Measurements from ENCODE around the gene FTO. TPM values are rescaled to one million over a fixed set of nuclear protein-coding genes. Genes with fewer than 3 reads are reported as not detected.

Gene FTO
- total and polyA plus RNA-seq, 4 donors, result 12.2 to 145 (median 57.7) TPM

DNA sequence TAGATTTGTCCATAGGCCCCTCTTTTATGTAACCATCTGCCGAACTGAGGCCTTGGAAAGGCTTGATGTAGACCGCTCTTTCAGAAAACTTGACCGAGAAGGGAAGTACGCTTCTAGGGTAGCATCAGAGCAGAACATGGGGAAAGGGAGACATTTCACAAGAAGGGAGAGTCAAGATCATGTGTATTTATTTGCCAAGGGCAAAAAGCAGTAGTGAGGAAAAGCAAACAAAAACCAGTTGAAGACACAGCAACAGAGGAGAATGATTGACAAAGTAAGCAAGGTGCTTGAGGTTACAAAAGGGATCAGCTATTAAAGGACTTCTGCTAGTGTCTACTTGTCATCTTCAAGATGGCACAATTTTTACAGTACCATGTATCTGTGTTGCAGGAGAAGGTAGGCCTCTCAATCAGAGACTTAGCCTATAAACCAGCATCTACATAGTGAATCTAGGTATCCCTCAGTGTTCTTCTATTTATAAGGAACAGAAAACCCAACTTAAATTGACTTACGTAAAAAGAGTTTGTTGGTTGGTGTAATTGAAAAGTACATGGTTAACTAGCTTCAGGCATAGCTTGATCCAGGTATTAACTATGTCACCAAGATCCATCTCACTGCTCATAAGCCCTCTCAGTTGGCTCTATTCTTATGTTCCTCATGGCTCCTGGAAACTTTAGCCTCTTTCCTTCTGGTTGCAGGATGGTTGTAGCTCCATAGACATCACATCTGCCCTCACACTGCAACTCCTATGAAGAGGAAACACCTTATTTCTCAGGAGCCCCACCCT lies 294.3 kb downstream of the FTO start:
- no peaks in the 10 kb centered on the region for H3K9me3 ChIP-seq (ENCODE audit: control insufficient read depth in 4 of 4, insufficient read depth in 3 of 4, low read length in 3 of 4)
- no peak for ATAC-seq (ENCODE audit: insufficient read depth, low FRiP score)
- H3K36me3 ChIP-seq (ENCODE audit: control insufficient read depth in 4 of 4, insufficient read depth in 4 of 4, low read length in 4 of 4), result peaks cover 0 to 2% (median 0%) of the 10 kb centered on the region in 4 donors
- 75 to 94% methylated on average over 5 of the region's 5 CpGs for WGBS, 2 donors
- no peak overlapping the region for H3K27ac ChIP-seq (ENCODE audit: low read depth in 1 of 2, low read length in 1 of 2)
- peaks cover 0 to 2% (median 0%) of the 10 kb centered on the region in 5 donors for H3K4me1 ChIP-seq (ENCODE audit: control insufficient read depth in 5 of 5, insufficient read depth in 5 of 5, low read length in 5 of 5)
- no peak overlapping the region for H3K9ac ChIP-seq (ENCODE audit: insufficient read depth in 1 of 2, low read length in 2 of 2)
- no peak overlapping the region for H3K4me3 ChIP-seq
- TF ChIP-seq, protein P1, sequence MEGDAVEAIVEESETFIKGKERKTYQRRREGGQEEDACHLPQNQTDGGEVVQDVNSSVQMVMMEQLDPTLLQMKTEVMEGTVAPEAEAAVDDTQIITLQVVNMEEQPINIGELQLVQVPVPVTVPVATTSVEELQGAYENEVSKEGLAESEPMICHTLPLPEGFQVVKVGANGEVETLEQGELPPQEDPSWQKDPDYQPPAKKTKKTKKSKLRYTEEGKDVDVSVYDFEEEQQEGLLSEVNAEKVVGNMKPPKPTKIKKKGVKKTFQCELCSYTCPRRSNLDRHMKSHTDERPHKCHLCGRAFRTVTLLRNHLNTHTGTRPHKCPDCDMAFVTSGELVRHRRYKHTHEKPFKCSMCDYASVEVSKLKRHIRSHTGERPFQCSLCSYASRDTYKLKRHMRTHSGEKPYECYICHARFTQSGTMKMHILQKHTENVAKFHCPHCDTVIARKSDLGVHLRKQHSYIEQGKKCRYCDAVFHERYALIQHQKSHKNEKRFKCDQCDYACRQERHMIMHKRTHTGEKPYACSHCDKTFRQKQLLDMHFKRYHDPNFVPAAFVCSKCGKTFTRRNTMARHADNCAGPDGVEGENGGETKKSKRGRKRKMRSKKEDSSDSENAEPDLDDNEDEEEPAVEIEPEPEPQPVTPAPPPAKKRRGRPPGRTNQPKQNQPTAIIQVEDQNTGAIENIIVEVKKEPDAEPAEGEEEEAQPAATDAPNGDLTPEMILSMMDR (IDR thresholded peaks at IDR 0.05; ENCODE audit: control extremely low read depth, extremely low read depth), result no peak
- no peaks in the 10 kb centered on the region for H3K27me3 ChIP-seq (ENCODE audit: control insufficient read depth in 3 of 3, insufficient read depth in 3 of 3, low read length in 2 of 3)
- DNase-seq, result no peak

GRCh38 chr16:53998966-53999522 lies 295.1 kb downstream of the FTO start:
- TF ChIP-seq, protein P1 (IDR thresholded peaks at IDR 0.05; ENCODE audit: control extremely low read depth, extremely low read depth), result no peak
- Histone ChIP-seq H3K9me3 (ENCODE audit: control insufficient read depth in 4 of 4, insufficient read depth in 3 of 4, low read length in 3 of 4) (no peaks in the 10 kb centered on the region), H3K9ac (ENCODE audit: insufficient read depth in 1 of 2, low read length in 2 of 2) (no peak overlapping the region), H3K4me1 (ENCODE audit: control insufficient read depth in 5 of 5, insufficient read depth in 5 of 5, low read length in 5 of 5) (peaks cover 0 to 2% (median 0%) of the 10 kb centered on the region in 5 donors), H3K36me3 (ENCODE audit: control insufficient read depth in 4 of 4, insufficient read depth in 4 of 4, low read length in 4 of 4) (peaks cover 0 to 2% (median 0%) of the 10 kb centered on the region in 4 donors), H3K27ac (ENCODE audit: low read depth in 1 of 2, low read length in 1 of 2) (no peak overlapping the region), H3K4me3 (no peak overlapping the region), H3K27me3 (ENCODE audit: control insufficient read depth in 3 of 3, insufficient read depth in 3 of 3, low read length in 2 of 3) (no peaks in the 10 kb centered on the region)
- ATAC-seq (ENCODE audit: insufficient read depth, low FRiP score) (no peak), DNase-seq (no peak)
- 94% methylated on average over 5 of the region's 5 CpGs for WGBS, 2 donors

- WGBS, 2 donors, result 90 to 92% methylated on average over 4 of the region's 4 CpGs
- no peak overlapping the region for H3K4me3 ChIP-seq
- H3K4me1 ChIP-seq (ENCODE audit: control insufficient read depth in 5 of 5, insufficient read depth in 5 of 5, low read length in 5 of 5), result peaks cover 0 to 2% (median 0%) of the 10 kb centered on the region in 5 donors
- no peaks in the 10 kb centered on the region for H3K9me3 ChIP-seq (ENCODE audit: control insufficient read depth in 4 of 4, insufficient read depth in 3 of 4, low read length in 3 of 4)
- ATAC-seq (ENCODE audit: insufficient read depth, low FRiP score) (no peak), DNase-seq (no peak)
- H3K27ac ChIP-seq (ENCODE audit: low read depth in 1 of 2, low read length in 1 of 2), result no peak overlapping the region
- H3K36me3 ChIP-seq (ENCODE audit: control insufficient read depth in 4 of 4, insufficient read depth in 4 of 4, low read length in 4 of 4), result peaks cover 0 to 2% (median 0%) of the 10 kb centered on the region in 4 donors
- TF ChIP-seq, protein P1 (IDR thresholded peaks at IDR 0.05; ENCODE audit: control extremely low read depth, extremely low read depth), result no peak
- H3K9ac ChIP-seq (ENCODE audit: insufficient read depth in 1 of 2, low read length in 2 of 2), result no peak overlapping the region
- no peaks in the 10 kb centered on the region for H3K27me3 ChIP-seq (ENCODE audit: control insufficient read depth in 3 of 3, insufficient read depth in 3 of 3, low read length in 2 of 3)
These were observed 295.9 kb downstream of the FTO start for GRCh38 chr16:53999841-54000240.
